ENCODE data around the gene RASSF7. TPM values are rescaled to one million over a fixed set of nuclear protein-coding genes. Genes with fewer than 3 reads are reported as not detected.

Gene RASSF7
- total RNA-seq, 2 experiments from 2014 or later = 14.1 to 15.7 TPM

DNA sequence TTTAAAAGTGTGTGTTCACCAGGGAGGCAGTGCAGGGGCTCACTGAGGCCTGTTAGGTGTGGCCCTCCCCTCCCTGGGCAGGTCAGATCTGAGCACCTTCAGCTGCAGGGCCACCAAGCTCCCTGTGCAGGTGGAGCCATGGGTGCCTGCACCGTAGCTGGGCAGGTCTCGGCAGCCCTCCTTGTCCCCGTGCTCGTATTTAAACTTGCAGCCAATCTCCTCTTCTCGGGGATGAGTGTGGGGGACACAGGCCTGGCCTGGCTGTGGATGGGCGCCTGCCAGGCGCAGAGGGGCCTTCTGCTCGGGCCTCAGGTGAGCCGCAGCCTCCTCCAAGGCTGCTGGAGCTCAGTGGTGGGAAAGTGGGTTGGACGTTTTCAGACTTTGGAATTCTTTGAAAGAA, 34.6 kb downstream of the RASSF7 start:
- DNase-seq = no peak
- Mint-ChIP-seq H3K27me3 (no peaks in the 10 kb centered on the region), H3K9me3 (no peaks in the 10 kb centered on the region), H3K4me1 (ENCODE audit: low read depth) (no peaks in the 10 kb centered on the region), H3K27ac (no peak overlapping the region), H3K36me3 (ENCODE audit: low read depth) (peaks cover 89% of the 10 kb centered on the region), H3K4me3 (no peak overlapping the region)
- peaks cover 82% of the 10 kb centered on the region for H3K36me3 ChIP-seq (ENCODE audit: insufficient read depth, low read length)
- ChIA-PET CTCF (interaction anchor here (0.5 kb wide), 1 partner anchor 71 kb away, joined by 4 read pairs; no protein-coding TSS in a partner anchor), POLR2A (interaction anchor here (1.3 kb wide), 1 partner anchor 19 kb away, joined by 3 read pairs; no protein-coding TSS in a partner anchor)
- intact Hi-C loops (cut with DNase I, micrococcal nuclease) = no loop called here
- H3K27me3 ChIP-seq (ENCODE audit: control insufficient read depth in 1 of 2, insufficient read depth in 2 of 2, low read length in 2 of 2) = no peaks in the 10 kb centered on the region
- H3K9me3 ChIP-seq (ENCODE audit: control insufficient read depth in 1 of 2, insufficient read depth in 1 of 2, low read length in 2 of 2) = no peaks in the 10 kb centered on the region
- TF ChIP-seq, protein P1, sequence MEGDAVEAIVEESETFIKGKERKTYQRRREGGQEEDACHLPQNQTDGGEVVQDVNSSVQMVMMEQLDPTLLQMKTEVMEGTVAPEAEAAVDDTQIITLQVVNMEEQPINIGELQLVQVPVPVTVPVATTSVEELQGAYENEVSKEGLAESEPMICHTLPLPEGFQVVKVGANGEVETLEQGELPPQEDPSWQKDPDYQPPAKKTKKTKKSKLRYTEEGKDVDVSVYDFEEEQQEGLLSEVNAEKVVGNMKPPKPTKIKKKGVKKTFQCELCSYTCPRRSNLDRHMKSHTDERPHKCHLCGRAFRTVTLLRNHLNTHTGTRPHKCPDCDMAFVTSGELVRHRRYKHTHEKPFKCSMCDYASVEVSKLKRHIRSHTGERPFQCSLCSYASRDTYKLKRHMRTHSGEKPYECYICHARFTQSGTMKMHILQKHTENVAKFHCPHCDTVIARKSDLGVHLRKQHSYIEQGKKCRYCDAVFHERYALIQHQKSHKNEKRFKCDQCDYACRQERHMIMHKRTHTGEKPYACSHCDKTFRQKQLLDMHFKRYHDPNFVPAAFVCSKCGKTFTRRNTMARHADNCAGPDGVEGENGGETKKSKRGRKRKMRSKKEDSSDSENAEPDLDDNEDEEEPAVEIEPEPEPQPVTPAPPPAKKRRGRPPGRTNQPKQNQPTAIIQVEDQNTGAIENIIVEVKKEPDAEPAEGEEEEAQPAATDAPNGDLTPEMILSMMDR (IDR thresholded peaks at IDR 0.05) = no peak
- no peak overlapping the region for H3K27ac ChIP-seq (ENCODE audit: low read depth in 1 of 2, low read length in 2 of 2)
- H3K4me3 ChIP-seq (ENCODE audit: low read length) = no peak overlapping the region
- no peak for ATAC-seq (ENCODE audit: poor library complexity)
- peaks cover 7% of the 10 kb centered on the region for H3K4me1 ChIP-seq (ENCODE audit: insufficient read depth, low read length)

- TF ChIP-seq, protein P1 (IDR thresholded peaks at IDR 0.05) = no peak
- Mint-ChIP-seq H3K4me3 (no peak overlapping the region), H3K27me3 (no peaks in the 10 kb centered on the region), H3K9me3 (no peaks in the 10 kb centered on the region), H3K27ac (peak overlapping the region; percentile 31), H3K4me1 (ENCODE audit: low read depth) (no peaks in the 10 kb centered on the region), H3K36me3 (ENCODE audit: low read depth) (peaks cover 82% of the 10 kb centered on the region)
- ATAC-seq (ENCODE audit: poor library complexity) (no peak), DNase-seq (peak in 1 of 14 experiments; percentile 48)
- H3K27ac ChIP-seq (ENCODE audit: low read depth in 1 of 2, low read length in 2 of 2) = no peak overlapping the region
- ChIA-PET CTCF (no interaction called here), POLR2A (interaction anchor here (1.3 kb wide), 1 partner anchor 18 kb away, joined by 3 read pairs; no protein-coding TSS in a partner anchor)
- H3K27me3 ChIP-seq (ENCODE audit: control insufficient read depth in 1 of 2, insufficient read depth in 2 of 2, low read length in 2 of 2) = no peaks in the 10 kb centered on the region
- H3K9me3 ChIP-seq (ENCODE audit: control insufficient read depth in 1 of 2, insufficient read depth in 1 of 2, low read length in 2 of 2) = no peaks in the 10 kb centered on the region
- intact Hi-C loops (cut with DNase I, micrococcal nuclease) = no loop called here
- H3K4me3 ChIP-seq (ENCODE audit: low read length) = no peak overlapping the region
- peaks cover 7% of the 10 kb centered on the region for H3K4me1 ChIP-seq (ENCODE audit: insufficient read depth, low read length)
- H3K36me3 ChIP-seq (ENCODE audit: insufficient read depth, low read length) = peaks cover 83% of the 10 kb centered on the region
These were observed 35.6 kb downstream of the RASSF7 start for GRCh38 chr11:596374-596773.

DNA sequence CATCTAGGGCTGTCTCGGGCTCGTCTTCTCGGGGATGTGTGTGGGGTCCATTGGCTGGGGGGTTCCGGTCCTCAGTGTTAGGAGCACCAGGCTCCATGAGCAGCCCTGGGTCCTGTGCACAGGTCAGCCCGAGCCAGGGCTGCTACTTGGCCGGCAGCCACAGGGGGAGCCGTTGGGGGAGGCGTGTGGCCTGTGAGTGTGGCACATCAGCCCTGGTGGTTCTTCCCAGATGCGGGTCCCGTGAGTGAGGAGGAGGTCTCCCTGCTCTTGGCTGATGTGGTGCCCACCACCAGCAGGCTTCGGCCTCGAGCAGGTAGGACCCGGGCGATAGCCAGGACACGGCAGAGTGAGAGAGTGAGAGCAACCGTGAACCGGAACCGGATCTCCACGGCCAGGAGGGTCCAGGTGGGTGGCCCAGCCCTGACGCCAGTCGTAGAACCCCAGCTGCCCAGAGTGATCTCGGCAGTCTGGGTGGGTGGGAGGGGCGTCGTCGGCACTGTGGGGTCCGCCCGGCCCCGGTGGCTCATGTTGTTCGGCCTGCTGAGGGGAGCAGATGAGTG, 36.5 kb downstream of the RASSF7 start:
- Mint-ChIP-seq H3K27ac (peak overlapping the region; percentile 31), H3K9me3 (no peaks in the 10 kb centered on the region), H3K4me1 (ENCODE audit: low read depth) (no peaks in the 10 kb centered on the region), H3K27me3 (no peaks in the 10 kb centered on the region), H3K36me3 (ENCODE audit: low read depth) (peaks cover 84% of the 10 kb centered on the region), H3K4me3 (no peak overlapping the region)
- TF ChIP-seq, protein P1 (IDR thresholded peaks at IDR 0.05) = no peak
- ChIA-PET CTCF (no interaction called here), POLR2A (no interaction called here)
- DNase-seq (peak in 1 of 14 experiments; percentile 29), ATAC-seq (ENCODE audit: poor library complexity) (no peak)
- H3K27me3 ChIP-seq (ENCODE audit: control insufficient read depth in 1 of 2, insufficient read depth in 2 of 2, low read length in 2 of 2) = no peaks in the 10 kb centered on the region
- no peak overlapping the region for H3K4me3 ChIP-seq (ENCODE audit: low read length)
- H3K4me1 ChIP-seq (ENCODE audit: insufficient read depth, low read length) = peaks cover 7% of the 10 kb centered on the region
- intact Hi-C loops (cut with DNase I, micrococcal nuclease) = no loop called here
- no peak overlapping the region for H3K27ac ChIP-seq (ENCODE audit: low read depth in 1 of 2, low read length in 2 of 2)
- no peaks in the 10 kb centered on the region for H3K9me3 ChIP-seq (ENCODE audit: control insufficient read depth in 1 of 2, insufficient read depth in 1 of 2, low read length in 2 of 2)
- H3K36me3 ChIP-seq (ENCODE audit: insufficient read depth, low read length) = peaks cover 87% of the 10 kb centered on the region

All from CD4-positive, alpha-beta T cell (primary cell).